HG02981 (cell line): ENCODE results near the gene PAFAH1B1.

ENCODE experiments used
- ATAC-seq: cut with Tn5 transposase; IDR thresholded peaks from one replicate; pipeline ENCODE4 v1.9.1; 2021; ENCODE audit warnings: mild to moderate bottlenecking, moderate library complexity; ENCODE audit not compliant: unreplicated experiment

Gene PAFAH1B1

GRCh38 chr17:2701161-2701995 is 107.9 kb downstream of the PAFAH1B1 start:
- ATAC-seq, result no peak

DNA sequence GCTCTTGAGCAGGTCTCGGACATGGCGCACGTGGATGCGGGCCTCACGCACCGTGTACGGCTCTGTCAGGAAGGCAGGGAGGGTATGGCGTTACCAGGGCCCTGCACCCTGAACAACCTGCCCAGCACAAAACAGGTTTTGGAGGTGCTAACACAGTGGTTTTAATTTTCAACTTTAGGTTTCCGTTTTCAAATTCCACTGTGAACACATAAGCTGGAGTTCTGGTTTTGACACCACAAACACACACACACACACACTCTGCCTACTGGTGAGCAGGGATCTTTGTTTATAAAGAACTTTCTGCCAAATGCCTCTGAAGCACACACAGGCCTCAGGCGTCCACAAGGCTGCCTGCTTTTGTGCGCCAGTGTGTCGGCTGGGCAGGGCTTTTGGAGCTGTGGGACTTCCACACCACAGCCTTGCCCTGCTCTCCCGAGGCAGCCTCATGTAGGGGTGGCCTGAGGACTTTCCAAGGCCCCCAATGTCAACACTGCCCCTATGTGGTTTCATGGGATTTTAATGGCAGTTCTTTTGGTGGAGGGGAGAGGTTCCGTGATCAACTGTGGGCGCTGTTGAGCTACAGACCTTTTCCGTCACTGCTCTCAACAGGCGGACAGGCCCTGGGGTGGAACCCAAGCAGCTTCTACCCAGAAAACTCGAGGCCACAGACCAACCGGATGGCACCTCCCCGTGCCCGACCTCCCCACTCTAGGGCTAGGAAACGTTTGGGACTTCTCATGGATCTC is 108.7 kb downstream of the PAFAH1B1 start:
- no peak for ATAC-seq

DNA sequence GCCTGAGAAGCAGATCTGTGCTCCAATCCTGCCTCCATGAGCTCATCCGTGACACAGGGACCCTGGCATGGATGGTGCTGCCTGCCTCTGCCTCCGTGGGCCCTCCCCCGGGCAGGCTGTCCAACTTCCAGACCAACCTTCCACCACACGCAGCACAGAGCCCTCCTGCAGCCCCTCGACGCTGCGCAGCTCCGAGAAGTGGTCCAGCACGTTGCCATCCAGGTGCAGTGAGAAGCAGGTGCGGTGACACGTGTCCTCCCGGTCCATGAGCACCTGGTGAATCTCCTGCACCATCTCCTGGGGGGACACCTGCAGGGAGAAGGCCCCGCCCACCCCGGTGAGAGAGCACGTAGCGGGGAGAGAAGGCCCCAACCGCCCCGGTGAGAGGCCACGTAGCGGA is 109.7 kb downstream of the PAFAH1B1 start:
- ATAC-seq, result no peak

GRCh38 chr17:2703606-2704005 is 110.2 kb downstream of the PAFAH1B1 start:
- ATAC-seq, result no peak

GRCh38 chr17:2704031-2704889 is 110.8 kb downstream of the PAFAH1B1 start:
- ATAC-seq, result no peak

- no peak for ATAC-seq
These were observed 111.4 kb downstream of the PAFAH1B1 start for GRCh38 chr17:2704890-2705248.

- ATAC-seq, result no peak
These were observed 111.8 kb downstream of the PAFAH1B1 start for GRCh38 chr17:2705263-2705662.

DNA sequence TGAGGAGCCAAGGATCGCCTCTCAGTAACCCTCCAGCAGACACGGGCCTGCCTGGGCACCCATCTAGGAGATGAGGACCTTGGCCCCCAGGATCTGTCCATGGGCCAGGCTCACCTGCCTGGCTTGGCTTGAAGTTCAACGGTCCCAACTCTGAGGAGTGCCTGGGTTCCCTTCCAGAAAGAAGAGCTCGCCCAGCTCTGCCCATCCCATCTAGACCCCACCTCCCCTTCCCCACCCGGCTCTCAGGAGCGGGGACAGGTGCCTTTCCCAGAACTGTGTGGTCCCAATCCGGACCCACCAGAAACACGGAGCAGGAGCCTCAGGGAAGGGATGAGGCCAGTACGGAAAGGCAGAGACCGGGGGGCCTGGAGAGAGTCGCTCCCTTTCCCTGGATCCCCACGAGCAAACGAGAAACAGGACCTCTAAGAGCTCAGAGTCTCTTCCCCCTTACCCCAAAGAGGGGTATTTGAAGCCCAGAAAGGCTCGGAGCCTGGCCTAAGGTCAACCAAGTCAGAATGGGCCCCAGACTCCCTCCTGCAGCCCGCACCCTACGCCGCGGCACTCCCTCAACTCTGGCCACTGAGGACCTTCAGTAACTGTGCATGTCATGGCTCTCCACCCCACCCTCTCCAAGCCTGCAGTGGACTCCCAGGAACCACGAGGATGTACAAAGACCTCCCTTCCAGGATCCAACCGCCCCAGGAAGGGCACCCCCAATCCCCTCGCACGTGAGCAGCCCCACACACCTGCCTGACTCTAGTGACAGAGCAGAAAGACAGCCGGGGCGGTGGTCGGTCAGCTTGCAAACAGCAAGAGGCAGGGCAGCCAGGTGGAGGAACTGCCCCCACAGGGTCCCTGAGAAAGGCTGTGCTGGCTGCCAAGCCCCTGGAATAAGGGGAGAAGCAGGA is 112.7 kb downstream of the PAFAH1B1 start:
- ATAC-seq, result no peak

- ATAC-seq, result no peak
These were observed 113.6 kb downstream of the PAFAH1B1 start for GRCh38 chr17:2706911-2707510.

DNA sequence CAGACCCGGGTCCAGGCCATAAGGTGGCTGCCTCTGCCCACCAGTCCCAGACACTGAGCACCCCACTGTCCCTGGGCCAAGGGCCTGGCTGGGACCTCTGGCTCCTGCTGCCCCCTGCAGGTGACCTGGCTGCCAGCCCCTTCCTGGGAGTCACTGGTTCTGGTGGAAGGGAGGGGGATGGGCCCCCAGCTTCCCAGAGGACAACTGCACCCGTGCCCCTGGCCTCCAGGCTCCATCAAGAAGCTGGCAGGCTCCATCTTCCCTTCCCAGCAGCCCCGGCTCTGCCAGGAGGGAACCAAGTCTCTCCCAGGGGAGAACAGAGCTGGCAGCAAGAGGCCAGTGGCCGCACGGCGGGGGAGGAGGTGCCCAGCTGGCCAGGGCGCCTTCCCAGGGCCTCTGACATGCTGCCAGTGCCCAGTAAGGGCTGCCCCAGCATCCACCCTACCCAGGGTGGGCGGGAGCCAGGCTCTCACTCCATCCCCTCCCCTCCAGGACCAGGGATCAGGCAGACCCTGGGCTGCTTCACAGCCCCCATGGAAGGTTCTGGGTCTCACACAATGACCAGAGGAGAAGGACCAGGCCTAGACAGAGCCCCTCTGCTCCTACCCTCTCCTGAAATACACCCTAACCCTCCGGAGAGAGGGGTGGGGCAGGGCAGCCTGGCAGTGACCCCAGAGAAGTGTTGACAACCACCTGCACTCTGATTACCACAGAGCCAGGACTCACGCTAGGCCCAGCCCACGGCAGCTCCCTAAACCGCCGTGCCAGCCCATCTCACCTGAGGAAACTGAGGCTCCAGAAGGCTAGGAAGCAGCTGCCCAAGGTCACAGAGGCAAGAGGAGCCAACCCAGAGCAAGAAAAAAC is 114.5 kb downstream of the PAFAH1B1 start:
- no peak for ATAC-seq

- ATAC-seq, result no peak
These were observed 115.2 kb downstream of the PAFAH1B1 start for GRCh38 chr17:2708585-2709182.

- ATAC-seq, result no peak
These were observed 115.8 kb downstream of the PAFAH1B1 start for GRCh38 chr17:2709183-2709661.

- ATAC-seq, result no peak
These were observed 116.8 kb downstream of the PAFAH1B1 start for GRCh38 chr17:2710071-2710802.

- peak; percentile 14 for ATAC-seq
These were observed 117.6 kb downstream of the PAFAH1B1 start for GRCh38 chr17:2710803-2711607.

DNA sequence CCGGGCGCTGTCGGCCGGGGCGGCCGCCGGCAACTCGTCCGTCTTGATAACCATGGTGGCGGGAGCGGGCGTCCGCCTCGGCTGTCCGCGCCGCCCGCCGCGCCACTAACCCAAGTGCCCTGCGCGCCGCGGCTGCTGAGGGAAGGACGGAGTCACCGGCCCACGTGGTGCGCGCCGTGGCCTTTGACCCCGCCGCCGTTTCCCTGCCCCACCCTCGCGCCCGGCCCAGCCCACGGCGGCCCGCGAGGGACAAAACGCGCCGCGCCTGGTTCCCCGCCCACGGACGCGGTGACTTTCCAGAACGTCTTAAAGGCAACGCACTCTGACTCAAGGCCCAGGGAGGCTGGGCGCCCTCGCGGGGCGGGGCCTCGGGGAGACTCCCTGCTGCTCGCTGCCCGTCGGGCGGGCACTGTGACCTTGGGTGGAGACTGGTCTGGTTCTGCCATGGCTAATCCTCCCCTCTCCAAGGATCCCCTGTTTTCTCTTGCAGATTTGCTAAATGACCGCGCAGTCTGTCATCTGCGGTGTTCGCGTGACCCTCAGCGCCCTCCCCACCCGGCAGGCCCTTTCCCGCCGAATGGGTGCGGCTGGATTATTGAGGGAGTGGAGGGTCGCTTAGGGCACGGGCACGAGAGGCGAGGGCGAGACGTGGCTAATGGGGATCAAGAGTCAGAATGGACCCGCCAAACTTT is 118.3 kb downstream of the PAFAH1B1 start, which contains the start of gene CLUH:
Gene CLUH (minus strand): TSS at position 157 of the 692 bp plus-strand sequence. CDS start 103 bp downstream, at position 54.
- ATAC-seq, result peak; percentile 61
